HG02884 (cell line): ENCODE measurements around the gene RAD51B.

Source experiments
- ATAC-seq: cut with Tn5 transposase; IDR thresholded peaks from one replicate; pipeline ENCODE4 v1.9.1; 2021; ENCODE audit warnings: mild to moderate bottlenecking, moderate library complexity; ENCODE audit not compliant: unreplicated experiment

Gene RAD51B

GRCh38 chr14:68552075-68552474 is 732.5 kb downstream of the RAD51B start:
- ATAC-seq = no peak

GRCh38 chr14:68552602-68553001 is 733.0 kb downstream of the RAD51B start:
- no peak for ATAC-seq

- ATAC-seq = no peak
These were observed 733.7 kb downstream of the RAD51B start for GRCh38 chr14:68553311-68553710.

GRCh38 chr14:68554231-68554630 is 734.7 kb downstream of the RAD51B start:
- ATAC-seq = no peak

GRCh38 chr14:68556253-68556652 is 736.7 kb downstream of the RAD51B start:
- no peak for ATAC-seq

GRCh38 chr14:68557648-68558047 is 738.1 kb downstream of the RAD51B start:
- no peak for ATAC-seq

- no peak for ATAC-seq
These were observed 738.5 kb downstream of the RAD51B start for GRCh38 chr14:68558096-68558495.

- no peak for ATAC-seq
These were observed 740.4 kb downstream of the RAD51B start for GRCh38 chr14:68559949-68560348.

- ATAC-seq = no peak
These were observed 742.0 kb downstream of the RAD51B start for GRCh38 chr14:68561531-68562007.

- no peak for ATAC-seq
These were observed 743.3 kb downstream of the RAD51B start for GRCh38 chr14:68562911-68563250.

- no peak for ATAC-seq
These were observed 743.9 kb downstream of the RAD51B start for GRCh38 chr14:68563251-68564131.

- ATAC-seq = no peak
These were observed 744.7 kb downstream of the RAD51B start for GRCh38 chr14:68564191-68564825.

- no peak for ATAC-seq
These were observed 745.5 kb downstream of the RAD51B start for GRCh38 chr14:68564826-68565759.

GRCh38 chr14:68566075-68566474 is 746.5 kb downstream of the RAD51B start:
- ATAC-seq = no peak

- no peak for ATAC-seq
These were observed 749.6 kb downstream of the RAD51B start for GRCh38 chr14:68568907-68569897.

- ATAC-seq = no peak
These were observed 750.4 kb downstream of the RAD51B start for GRCh38 chr14:68569970-68570409.

- no peak for ATAC-seq
These were observed 751.6 kb downstream of the RAD51B start for GRCh38 chr14:68571114-68571591.

GRCh38 chr14:68571928-68572525 is 752.4 kb downstream of the RAD51B start:
- ATAC-seq = no peak

GRCh38 chr14:68573126-68573525 is 753.5 kb downstream of the RAD51B start:
- no peak for ATAC-seq
